Spinal cord (tissue), 10 donors: ENCODE data around the gene LAMC2. TPM values are rescaled to one million over a fixed set of nuclear protein-coding genes. Genes with fewer than 3 reads are reported as not detected.

Experiments
- DNase-seq, 6 donors: peaks; one replicate each; pipeline versions ENCODE4 v3.0.0 to v3.0.0-alpha.2; 2013 to 2015; ENCODE audit warnings: low spot score in 6 of 6, low read depth in 4 of 6
- H3K27ac ChIP-seq: one replicate; pipeline ENCODE4 v1.5.1; 2013; ENCODE audit warnings: low read depth, low read length, control low read depth
- H3K27me3 ChIP-seq: one replicate; pipeline ENCODE4 v1.6.1; 2013; ENCODE audit warnings: low read length; ENCODE audit not compliant: control insufficient read depth, insufficient read depth
- H3K36me3 ChIP-seq: one replicate; pipeline ENCODE4 v1.6.1; 2013; ENCODE audit warnings: low read length; ENCODE audit not compliant: control insufficient read depth, insufficient read depth
- H3K4me1 ChIP-seq: one replicate; pipeline ENCODE4 v1.6.1; 2013; ENCODE audit warnings: low read length; ENCODE audit not compliant: control insufficient read depth, insufficient read depth
- H3K4me3 ChIP-seq: one replicate; pipeline ENCODE4 v1.5.1; 2013; ENCODE audit warnings: low read depth, low read length, control low read depth
- H3K9me3 ChIP-seq: one replicate; pipeline ENCODE4 v1.6.1; 2013; ENCODE audit warnings: low read length; ENCODE audit not compliant: control insufficient read depth, insufficient read depth
- whole genome bisulfite sequencing: methylation state at CpG from one replicate; pipeline ENCODE4 v1.1.5; 2013; ENCODE audit warnings: missing lambda C conversion rate; ENCODE audit not compliant: insufficient coverage; 5-methylcytosine and 5-hydroxymethylcytosine counted together
- polyA plus RNA-seq, 2 donors: library from polyadenylated mRNA; unstranded; fragments of 120-200 nt; gene quantifications; one replicate each; pipeline ENCODE4 v1.2.1, GENCODE V29; 2013; ENCODE audit not compliant: insufficient read length in 2 of 2
- total RNA-seq, 2 donors: library from RNA; depleted of rRNA in 1 of 2; stranded (reverse); fragments of 120-200 nt in 1 of 2; fragments of >200 nt in 1 of 2; gene quantifications; one replicate each; pipeline versions ENCODE4 v1.2.3 to v1.2.4, GENCODE V29; 2013 to 2014
- donor health status: healthy.

The LAMC2 gene
- total and polyA plus RNA-seq, 4 donors, result 0.61 to 1.8 (median 1.3) TPM

DNA sequence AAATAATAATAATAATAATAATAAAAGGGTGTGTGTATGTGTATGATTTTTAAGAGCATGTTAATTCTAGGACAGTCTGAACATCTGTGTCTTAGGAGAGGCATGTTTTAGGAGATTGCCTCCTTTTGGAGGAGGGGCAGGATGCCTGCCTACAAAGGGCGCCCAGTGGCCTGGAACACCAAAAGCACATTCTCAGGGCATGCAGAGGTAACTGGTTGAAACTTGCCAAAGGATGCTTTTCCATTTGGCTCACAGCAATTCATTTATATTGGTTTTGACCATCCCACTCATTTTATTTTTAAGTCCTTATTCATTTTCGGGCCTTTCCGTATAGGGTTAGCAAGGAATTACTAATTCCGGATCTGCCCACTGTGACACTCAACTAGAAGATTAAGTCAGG lies 21.1 kb upstream of the LAMC2 start:
- no peak overlapping the region for H3K4me3 ChIP-seq
- no peaks in the 10 kb centered on the region for H3K36me3 ChIP-seq
- no peak overlapping the region for H3K27ac ChIP-seq
- DNase-seq, result no peak
- no peaks in the 10 kb centered on the region for H3K27me3 ChIP-seq
- 100% methylated on average over 1 of the region's 4 CpGs for WGBS
- H3K4me1 ChIP-seq, result no peaks in the 10 kb centered on the region
- H3K9me3 ChIP-seq, result no peaks in the 10 kb centered on the region

DNA sequence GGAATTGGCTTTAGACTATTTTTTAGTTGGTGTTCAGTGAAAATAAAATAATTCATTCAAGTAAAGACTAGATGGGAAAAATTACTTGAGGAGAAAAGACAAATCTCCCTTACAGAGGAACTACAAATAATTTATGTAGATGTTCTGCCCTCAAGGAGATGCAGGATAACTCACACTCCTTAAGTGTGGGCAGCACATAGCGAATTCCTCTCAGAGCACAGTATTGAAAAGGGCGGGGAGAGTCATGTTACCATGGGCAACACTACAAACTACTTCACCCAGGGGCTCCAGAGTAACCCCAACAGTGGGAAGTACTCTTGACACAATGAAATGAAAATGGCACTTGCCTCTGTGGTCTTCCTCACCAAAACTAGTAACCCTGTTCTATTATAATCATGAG lies 20.6 kb upstream of the LAMC2 start:
- Histone ChIP-seq H3K27ac (no peak overlapping the region), H3K4me1 (no peaks in the 10 kb centered on the region), H3K36me3 (no peaks in the 10 kb centered on the region), H3K4me3 (no peak overlapping the region), H3K9me3 (no peaks in the 10 kb centered on the region), H3K27me3 (no peaks in the 10 kb centered on the region)
- DNase-seq, result no peak
- WGBS, result 93% methylated on average over 2 of the region's 2 CpGs

DNA sequence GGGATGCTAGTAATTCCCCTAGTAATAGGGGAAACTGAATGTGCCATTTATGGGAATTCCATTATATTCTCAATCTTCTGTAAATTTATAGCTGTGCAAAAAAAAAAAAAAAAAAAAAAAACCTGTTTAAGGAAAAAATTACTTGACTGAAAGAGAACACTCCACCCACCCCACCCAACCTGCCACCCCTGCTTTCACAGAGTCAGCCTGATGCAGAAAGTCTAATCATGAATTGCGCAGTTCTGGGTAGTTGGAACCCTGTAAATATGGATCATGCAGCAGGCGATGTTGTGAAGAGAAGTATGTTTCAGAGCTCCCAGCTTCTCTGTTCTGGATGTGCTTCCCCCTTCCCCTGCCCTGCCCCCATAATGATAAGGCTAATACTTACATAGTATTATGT lies 19.6 kb upstream of the LAMC2 start:
- DNase-seq, result no peak
- H3K9me3 ChIP-seq, result no peaks in the 10 kb centered on the region
- no CpG with 5 or more reads among the region's 2 CpGs for WGBS
- no peaks in the 10 kb centered on the region for H3K4me1 ChIP-seq
- H3K36me3 ChIP-seq, result no peaks in the 10 kb centered on the region
- H3K27ac ChIP-seq, result no peak overlapping the region
- no peak overlapping the region for H3K4me3 ChIP-seq
- no peaks in the 10 kb centered on the region for H3K27me3 ChIP-seq

DNA sequence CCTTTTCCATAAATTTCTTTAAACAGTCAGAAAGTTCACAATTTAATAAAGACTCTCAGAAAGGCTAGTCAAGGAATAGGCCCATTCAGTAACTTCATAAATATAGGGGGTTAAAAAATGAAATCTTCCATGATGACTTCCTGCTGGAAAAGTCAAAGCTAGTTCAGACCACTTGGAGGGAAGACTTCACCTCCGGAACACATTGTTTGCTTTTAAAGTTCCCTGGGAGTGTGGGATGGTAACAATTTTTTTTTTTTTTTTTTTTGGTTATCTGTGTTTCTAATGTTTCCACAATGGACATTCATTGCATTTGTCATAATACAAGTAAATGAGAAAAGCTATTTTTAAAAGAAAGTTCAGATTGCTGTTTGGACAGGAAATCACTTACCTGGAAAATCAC lies 18.4 kb upstream of the LAMC2 start:
- WGBS, result no CpG with 5 or more reads among the region's 1 CpG
- no peak for DNase-seq
- H3K27me3 ChIP-seq, result no peaks in the 10 kb centered on the region
- no peaks in the 10 kb centered on the region for H3K4me1 ChIP-seq
- H3K27ac ChIP-seq, result no peak overlapping the region
- no peaks in the 10 kb centered on the region for H3K36me3 ChIP-seq
- H3K9me3 ChIP-seq, result no peaks in the 10 kb centered on the region
- no peak overlapping the region for H3K4me3 ChIP-seq

DNA sequence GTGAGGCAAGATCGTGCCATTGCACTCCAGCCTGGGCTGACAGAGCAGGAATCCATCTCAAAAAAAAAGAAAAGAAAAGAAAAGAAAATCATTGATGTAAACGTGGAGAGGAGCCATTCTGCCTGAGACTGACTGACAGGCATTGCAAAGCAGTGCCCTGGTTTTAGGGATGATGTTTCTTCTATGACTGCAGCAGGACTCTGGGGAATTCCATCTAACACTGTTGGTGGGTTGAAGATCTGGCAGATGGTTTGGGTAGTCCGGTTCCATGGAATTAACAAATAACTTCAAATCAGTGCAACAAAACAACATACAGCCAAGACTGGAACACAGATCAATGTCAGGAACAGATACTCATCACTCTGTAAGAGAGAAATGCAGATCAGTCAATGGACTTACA lies 17.8 kb upstream of the LAMC2 start:
- H3K4me3 ChIP-seq, result no peak overlapping the region
- no peak overlapping the region for H3K27ac ChIP-seq
- H3K4me1 ChIP-seq, result no peaks in the 10 kb centered on the region
- DNase-seq, result no peak
- no peaks in the 10 kb centered on the region for H3K36me3 ChIP-seq
- H3K9me3 ChIP-seq, result no peaks in the 10 kb centered on the region
- no peaks in the 10 kb centered on the region for H3K27me3 ChIP-seq
- 83% methylated on average over 2 of the region's 3 CpGs for WGBS

DNA sequence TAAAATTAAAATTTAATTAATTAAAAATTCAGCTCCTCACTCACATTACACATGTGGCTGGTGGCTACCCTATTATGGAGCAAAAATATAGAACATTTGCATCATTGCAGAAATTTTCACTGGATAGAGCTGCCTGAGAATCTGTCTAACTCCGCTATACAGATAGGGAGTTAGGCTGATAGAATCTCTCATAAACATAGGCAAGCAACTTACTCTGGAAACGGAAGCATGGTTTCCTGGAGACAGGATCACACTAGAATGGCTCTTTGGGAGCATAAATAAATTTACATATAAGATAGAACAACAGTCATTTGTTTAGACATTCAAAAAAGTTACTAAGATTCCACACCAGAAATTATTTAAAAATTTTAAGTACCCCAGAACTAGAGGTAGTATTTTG lies 12.2 kb upstream of the LAMC2 start:
- Histone ChIP-seq H3K4me3 (no peak overlapping the region), H3K27me3 (no peaks in the 10 kb centered on the region), H3K36me3 (no peaks in the 10 kb centered on the region), H3K4me1 (no peaks in the 10 kb centered on the region), H3K27ac (no peak overlapping the region), H3K9me3 (no peaks in the 10 kb centered on the region)
- no CpG with 5 or more reads among the region's 2 CpGs for WGBS
- DNase-seq, result no peak

DNA sequence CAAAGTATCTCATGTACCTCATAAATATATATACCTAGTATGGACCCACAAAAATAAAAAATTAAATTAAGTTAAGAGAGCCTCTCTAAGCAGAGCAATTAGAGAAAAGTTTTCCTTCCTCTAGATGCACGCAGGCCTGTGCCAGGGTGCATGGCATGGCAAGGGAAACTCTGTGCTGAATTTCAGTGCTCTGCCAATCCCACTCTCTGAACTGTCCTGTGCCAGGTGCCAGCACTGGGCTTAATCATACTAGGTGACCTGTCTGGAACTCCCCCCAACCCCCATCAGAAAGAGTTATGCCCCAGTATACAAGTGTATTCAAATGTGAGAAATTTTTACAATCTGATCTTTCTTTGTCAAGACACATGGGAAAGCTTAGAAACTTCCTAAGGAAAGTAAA lies 10.4 kb upstream of the LAMC2 start:
- H3K4me3 ChIP-seq, result no peak overlapping the region
- H3K27ac ChIP-seq, result no peak overlapping the region
- no peak for DNase-seq
- no peaks in the 10 kb centered on the region for H3K36me3 ChIP-seq
- no peaks in the 10 kb centered on the region for H3K9me3 ChIP-seq
- H3K27me3 ChIP-seq, result no peaks in the 10 kb centered on the region
- WGBS, result 67% methylated on average over 1 of the region's 1 CpG
- no peaks in the 10 kb centered on the region for H3K4me1 ChIP-seq

DNA sequence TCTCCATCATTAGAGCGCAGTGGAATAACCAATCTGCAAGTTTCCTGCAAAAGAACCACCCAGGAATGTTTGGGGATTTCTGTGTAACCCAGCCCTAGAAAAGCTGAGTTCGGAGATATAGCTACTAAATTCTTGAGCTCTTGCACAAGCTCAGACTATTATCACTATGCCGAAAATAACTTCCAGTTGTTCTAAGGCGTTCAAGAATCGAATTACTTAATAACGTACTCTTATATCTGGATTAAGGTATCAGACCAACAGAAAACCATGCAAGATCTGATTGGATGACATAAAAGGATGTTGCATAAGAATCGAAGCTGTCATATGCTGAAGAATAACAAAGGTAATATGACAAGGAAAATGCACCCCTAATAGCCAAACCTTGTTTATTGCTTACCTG lies 7.5 kb upstream of the LAMC2 start:
- no peaks in the 10 kb centered on the region for H3K9me3 ChIP-seq
- no peaks in the 10 kb centered on the region for H3K4me1 ChIP-seq
- no peaks in the 10 kb centered on the region for H3K36me3 ChIP-seq
- WGBS, result no CpG with 5 or more reads among the region's 7 CpGs
- H3K27me3 ChIP-seq, result no peaks in the 10 kb centered on the region
- no peak overlapping the region for H3K4me3 ChIP-seq
- H3K27ac ChIP-seq, result no peak overlapping the region
- no peak for DNase-seq

DNA sequence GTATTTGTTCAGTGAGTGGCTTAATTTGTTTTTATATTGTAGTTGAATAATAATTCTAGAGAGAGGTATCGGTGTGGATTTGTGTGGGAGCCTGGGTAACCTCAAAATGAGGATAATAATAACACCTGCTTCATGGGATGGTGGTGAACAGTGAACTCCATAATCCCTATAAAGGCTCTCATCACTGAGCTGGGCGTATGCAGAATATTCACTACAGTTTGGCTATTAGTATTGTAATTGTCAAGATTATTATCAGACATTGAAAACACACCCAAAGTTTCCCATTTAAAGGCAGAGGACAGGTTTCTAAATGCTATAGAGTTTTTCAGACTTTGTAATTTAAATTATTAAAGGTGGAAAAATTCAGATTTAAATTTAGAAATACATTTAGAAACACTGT lies 7.0 kb upstream of the LAMC2 start:
- H3K4me3 ChIP-seq, result no peak overlapping the region
- H3K4me1 ChIP-seq, result no peaks in the 10 kb centered on the region
- no peaks in the 10 kb centered on the region for H3K9me3 ChIP-seq
- H3K27ac ChIP-seq, result no peak overlapping the region
- no peaks in the 10 kb centered on the region for H3K27me3 ChIP-seq
- DNase-seq, result no peak
- no peaks in the 10 kb centered on the region for H3K36me3 ChIP-seq
- 100% methylated on average over 1 of the region's 2 CpGs for WGBS

DNA sequence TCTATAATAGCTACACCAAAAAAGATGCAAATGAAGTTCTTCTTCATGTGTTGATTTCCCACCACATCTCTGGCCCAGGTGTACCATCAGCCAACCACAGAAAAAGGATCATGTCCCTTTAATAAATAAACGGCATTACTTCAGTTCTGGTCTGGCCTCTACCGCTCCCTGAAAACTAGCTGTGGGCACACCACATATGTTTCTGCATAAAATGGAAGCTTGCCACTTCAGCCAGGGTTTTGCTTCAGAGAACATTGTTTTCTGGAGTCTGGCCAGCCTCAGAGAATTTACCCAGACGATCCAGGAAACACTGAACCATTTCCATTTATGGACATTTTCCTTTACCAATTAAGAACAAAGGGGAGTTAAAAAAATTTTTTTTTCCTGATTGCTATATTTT lies 5.8 kb upstream of the LAMC2 start:
- Histone ChIP-seq H3K27me3 (peaks cover 2% of the 10 kb centered on the region), H3K27ac (no peak overlapping the region), H3K36me3 (no peaks in the 10 kb centered on the region), H3K9me3 (no peaks in the 10 kb centered on the region), H3K4me3 (no peak overlapping the region), H3K4me1 (no peaks in the 10 kb centered on the region)
- peak in 3 of 6 donors; percentile 6 to 90 (median 73) for DNase-seq
- 33% methylated on average over 2 of the region's 3 CpGs for WGBS
